ENCODE data around the gene DCLRE1C.

The DCLRE1C gene

DNA sequence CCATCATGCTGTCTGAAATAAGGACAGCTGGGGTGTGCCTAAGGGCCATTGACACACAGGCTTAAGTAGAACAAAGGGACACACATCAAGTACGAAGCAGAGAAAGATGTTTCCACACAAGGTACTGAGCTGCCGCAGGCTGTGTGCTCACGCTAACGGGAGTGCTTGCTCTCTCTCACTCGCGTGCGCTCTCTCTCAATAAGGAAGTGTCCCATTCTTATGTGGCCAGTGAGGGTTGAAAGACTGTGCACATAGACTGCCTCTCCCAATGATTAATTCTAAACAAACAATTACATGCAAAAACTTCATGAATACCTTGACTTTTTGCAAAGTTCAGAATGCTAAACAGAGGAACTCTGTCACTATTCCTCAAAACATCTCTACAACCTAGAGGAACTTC lies 29.9 kb downstream of the DCLRE1C start:
- TF ChIP-seq LEF1 (IDR thresholded peaks at IDR 0.05; ENCODE audit: borderline replicate concordance): no peak
- TF ChIP-seq SP1 (IDR thresholded peaks at IDR 0.05): no peak
- TF ChIP-seq SUZ12 (IDR thresholded peaks at IDR 0.05): no peak
- TF ChIP-seq, protein P1, sequence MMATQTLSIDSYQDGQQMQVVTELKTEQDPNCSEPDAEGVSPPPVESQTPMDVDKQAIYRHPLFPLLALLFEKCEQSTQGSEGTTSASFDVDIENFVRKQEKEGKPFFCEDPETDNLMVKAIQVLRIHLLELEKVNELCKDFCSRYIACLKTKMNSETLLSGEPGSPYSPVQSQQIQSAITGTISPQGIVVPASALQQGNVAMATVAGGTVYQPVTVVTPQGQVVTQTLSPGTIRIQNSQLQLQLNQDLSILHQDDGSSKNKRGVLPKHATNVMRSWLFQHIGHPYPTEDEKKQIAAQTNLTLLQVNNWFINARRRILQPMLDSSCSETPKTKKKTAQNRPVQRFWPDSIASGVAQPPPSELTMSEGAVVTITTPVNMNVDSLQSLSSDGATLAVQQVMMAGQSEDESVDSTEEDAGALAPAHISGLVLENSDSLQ (IDR thresholded peaks at IDR 0.05): no peak
- no peak for TF ChIP-seq FOXA1 (IDR thresholded peaks at IDR 0.05)
- POLR2A ChIA-PET: no interaction called here
- CTCF ChIA-PET: no interaction called here
- DNase-seq (ENCODE audit: extremely low spot score): no peak

DNA sequence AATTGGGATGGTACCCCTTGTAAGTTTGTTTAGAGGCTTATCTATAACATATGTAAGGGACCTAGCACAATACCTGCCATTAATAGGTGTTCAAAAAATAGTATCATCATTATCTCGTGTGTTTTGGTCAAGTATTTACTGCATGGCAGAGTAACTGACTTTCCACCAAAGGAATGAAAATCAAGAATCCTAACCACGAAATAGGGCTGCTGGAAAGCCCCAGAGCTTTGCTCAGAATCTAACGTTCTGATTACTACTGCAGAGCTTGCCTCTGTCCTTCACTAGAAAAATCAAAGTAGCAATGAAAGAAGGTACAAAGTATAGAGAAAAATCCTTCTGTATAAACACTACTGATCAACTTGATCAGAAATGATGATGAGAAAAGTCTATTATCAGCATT lies 34.9 kb downstream of the DCLRE1C start:
- POLR2A ChIA-PET: no interaction called here
- CTCF ChIA-PET: no interaction called here

GRCh38 chr10:14917827-14918226 lies 36.1 kb downstream of the DCLRE1C start:
- DNase-seq (ENCODE audit: extremely low spot score): no peak
- no peak for TF ChIP-seq LEF1 (IDR thresholded peaks at IDR 0.05; ENCODE audit: borderline replicate concordance)
- no peak for TF ChIP-seq ELF4 (IDR thresholded peaks at IDR 0.05)
- TF ChIP-seq, protein P1 (IDR thresholded peaks at IDR 0.05): no peak
- no peak for TF ChIP-seq FOXK2 (IDR thresholded peaks at IDR 0.05)
- no peak for TF ChIP-seq NFRKB (IDR thresholded peaks at IDR 0.05)
- TF ChIP-seq BHLHE40 (IDR thresholded peaks at IDR 0.05; ENCODE audit: borderline replicate concordance): no peak
- no peak for TF ChIP-seq FOXM1 (IDR thresholded peaks at IDR 0.05; ENCODE audit: borderline replicate concordance)
- no peak for TF ChIP-seq FOXA1 (IDR thresholded peaks at IDR 0.05)
- TF ChIP-seq SUZ12 (IDR thresholded peaks at IDR 0.05): no peak
- no peak for TF ChIP-seq L3MBTL2 (conservative IDR thresholded peaks at IDR 0.05)
- TF ChIP-seq TARDBP (IDR thresholded peaks at IDR 0.05): no peak
- TF ChIP-seq ARNT (IDR thresholded peaks at IDR 0.05): no peak
- no peak for TF ChIP-seq ZNF384 (IDR thresholded peaks at IDR 0.05)
- TF ChIP-seq SP1 (IDR thresholded peaks at IDR 0.05): no peak
- no peak for TF ChIP-seq HDGF (IDR thresholded peaks at IDR 0.05; ENCODE audit: borderline replicate concordance)
- TF ChIP-seq CTBP1 (IDR thresholded peaks at IDR 0.05; ENCODE audit: borderline replicate concordance): no peak
- ChIA-PET POLR2A (no interaction called here), CTCF (interaction anchor here (0.7 kb wide), 1 partner anchor 83 kb away, joined by 4 read pairs; no protein-coding TSS in a partner anchor)

More for the DNA sequence above, 34.9 kb downstream of the DCLRE1C start:
- no peak for DNase-seq (ENCODE audit: extremely low spot score)
- no peak for TF ChIP-seq HDGF (IDR thresholded peaks at IDR 0.05; ENCODE audit: borderline replicate concordance)
- no peak for TF ChIP-seq L3MBTL2 (conservative IDR thresholded peaks at IDR 0.05)
- no peak for TF ChIP-seq SUZ12 (IDR thresholded peaks at IDR 0.05)

DNA sequence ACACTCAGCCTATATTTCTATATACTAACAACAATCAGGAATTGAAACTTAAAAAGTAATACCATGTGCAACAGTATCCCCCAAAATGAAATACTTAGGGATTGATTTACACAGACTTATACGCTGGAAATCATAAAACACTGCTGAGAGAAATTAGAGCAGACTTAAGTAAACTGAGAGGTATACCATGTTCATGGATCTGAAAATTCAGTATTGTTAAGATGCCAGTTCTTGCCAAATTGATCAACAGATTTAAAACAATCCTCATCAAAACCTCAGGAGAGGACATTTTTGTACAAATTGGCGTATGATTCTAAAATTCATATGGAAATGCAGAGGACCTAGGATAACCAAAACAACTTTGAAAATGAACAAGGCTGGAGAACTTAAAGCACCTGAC lies 37.3 kb downstream of the DCLRE1C start:
- CTCF ChIA-PET: no interaction called here
- DNase-seq (ENCODE audit: extremely low spot score): no peak
- POLR2A ChIA-PET: no interaction called here
- TF ChIP-seq, protein P1 (IDR thresholded peaks at IDR 0.05): no peak
- TF ChIP-seq SP1 (IDR thresholded peaks at IDR 0.05) (no peak), FOXM1 (IDR thresholded peaks at IDR 0.05; ENCODE audit: borderline replicate concordance) (no peak), CTBP1 (IDR thresholded peaks at IDR 0.05; ENCODE audit: borderline replicate concordance) (no peak), BHLHE40 (IDR thresholded peaks at IDR 0.05; ENCODE audit: borderline replicate concordance) (no peak), FOXA1 (IDR thresholded peaks at IDR 0.05) (no peak), SUZ12 (IDR thresholded peaks at IDR 0.05) (no peak), ZNF384 (IDR thresholded peaks at IDR 0.05) (no peak), LEF1 (IDR thresholded peaks at IDR 0.05; ENCODE audit: borderline replicate concordance) (no peak), ELF4 (IDR thresholded peaks at IDR 0.05) (no peak), ARNT (IDR thresholded peaks at IDR 0.05) (no peak), NFRKB (IDR thresholded peaks at IDR 0.05) (no peak), L3MBTL2 (conservative IDR thresholded peaks at IDR 0.05) (no peak), TARDBP (IDR thresholded peaks at IDR 0.05) (no peak), FOXK2 (IDR thresholded peaks at IDR 0.05) (no peak), HDGF (IDR thresholded peaks at IDR 0.05; ENCODE audit: borderline replicate concordance) (no peak)

GRCh38 chr10:14911801-14912200 lies 42.1 kb downstream of the DCLRE1C start:
- TF ChIP-seq CTBP1 (IDR thresholded peaks at IDR 0.05; ENCODE audit: borderline replicate concordance) (no peak), BHLHE40 (IDR thresholded peaks at IDR 0.05; ENCODE audit: borderline replicate concordance) (no peak), FOXA1 (IDR thresholded peaks at IDR 0.05) (no peak), L3MBTL2 (conservative IDR thresholded peaks at IDR 0.05) (no peak), SUZ12 (IDR thresholded peaks at IDR 0.05) (no peak), NFRKB (IDR thresholded peaks at IDR 0.05) (no peak)
- TF ChIP-seq, protein P1 (IDR thresholded peaks at IDR 0.05): no peak
- DNase-seq (ENCODE audit: extremely low spot score): no peak
- ChIA-PET POLR2A (no interaction called here), CTCF (no interaction called here)

DNA sequence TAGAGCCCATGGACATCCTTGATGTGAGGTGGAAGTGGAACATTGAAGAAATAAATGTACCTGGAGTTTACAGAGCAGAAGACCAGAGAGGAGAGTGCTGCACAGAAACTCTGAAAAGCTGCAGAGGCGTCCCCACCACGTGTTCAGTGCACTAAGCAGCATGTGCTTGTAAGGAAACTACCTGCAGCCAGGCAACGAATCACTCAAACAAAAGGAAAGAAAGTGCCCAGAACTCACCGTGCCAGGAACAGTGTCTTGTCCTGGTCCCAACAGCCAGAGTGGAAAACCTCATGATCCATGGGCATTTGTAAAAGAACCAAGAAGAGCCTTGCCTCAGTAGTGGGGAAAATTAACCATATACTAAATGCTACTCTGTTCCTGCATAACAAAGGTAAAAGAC lies 42.9 kb downstream of the DCLRE1C start:
- DNase-seq (ENCODE audit: extremely low spot score): no peak
- TF ChIP-seq LEF1 (IDR thresholded peaks at IDR 0.05; ENCODE audit: borderline replicate concordance) (no peak), L3MBTL2 (conservative IDR thresholded peaks at IDR 0.05) (peak; percentile 29; the same call in 1 of the 2 replicates), CTBP1 (IDR thresholded peaks at IDR 0.05; ENCODE audit: borderline replicate concordance) (no peak), SUZ12 (IDR thresholded peaks at IDR 0.05) (no peak)
- TF ChIP-seq, protein P1 (IDR thresholded peaks at IDR 0.05): no peak
- CTCF ChIA-PET: no interaction called here
- POLR2A ChIA-PET: no interaction called here

All from HEK293T (cell line).